Measurements from ENCODE around the gene DGUOK. TPM values are rescaled to one million over a fixed set of nuclear protein-coding genes. Genes with fewer than 3 reads are reported as not detected.

The DGUOK gene
- total and polyA plus RNA-seq, 2 experiments from 2014 or later: 68.0 to 116 TPM

- Histone ChIP-seq H3K9me3 (ENCODE audit: low read depth) (no peaks in the 10 kb centered on the region), H3K9me2 (replicated peaks; ENCODE audit: insufficient read depth) (no peaks in the 10 kb centered on the region), H3K36me3 (replicated peaks; ENCODE audit: insufficient read depth, low read depth) (no peaks in the 10 kb centered on the region), H3K27me3 (no peaks in the 10 kb centered on the region), H3K4me1 (ENCODE audit: insufficient read depth) (peaks cover 44% of the 10 kb centered on the region), H3K4me3 (peak overlapping the region; percentile 30), H3K4me2 (peak overlapping the region; percentile 98), H2AFZ (no peak overlapping the region), H4K20me1 (ENCODE audit: insufficient read depth, poor library complexity, severe bottlenecking) (peaks cover 37% of the 10 kb centered on the region), H3K79me2 (peaks cover 73% of the 10 kb centered on the region), H3K27ac (no peak overlapping the region)
- TF ChIP-seq EZH2phosphoT487 (IDR thresholded peaks at IDR 0.05; ENCODE audit: low read depth, severe bottlenecking, unreplicated experiment) (no peak), CTCF (IDR thresholded peaks at IDR 0.05; ENCODE audit: poor library complexity) (peak; percentile 41)
- WGBS (ENCODE audit: low lambda C conversion rate, missing lambda C conversion rate): 49% methylated on average over 24 of the region's 24 CpGs
- peak; percentile 68 for DNase-seq (ENCODE audit: low spot score)
Observed at GRCh38 chr2:73987109-73987947, 60.6 kb downstream of the DGUOK start.

- peaks cover 77% of the 10 kb centered on the region for H3K79me2 ChIP-seq
- no peaks in the 10 kb centered on the region for H3K36me3 ChIP-seq (replicated peaks; ENCODE audit: insufficient read depth, low read depth)
- peaks cover 43% of the 10 kb centered on the region for H4K20me1 ChIP-seq (ENCODE audit: insufficient read depth, poor library complexity, severe bottlenecking)
- H3K4me2 ChIP-seq: peak overlapping the region; percentile 98
- no peaks in the 10 kb centered on the region for H3K9me3 ChIP-seq (ENCODE audit: low read depth)
- no peak overlapping the region for H2AFZ ChIP-seq
- TF ChIP-seq CTCF (IDR thresholded peaks at IDR 0.05; ENCODE audit: poor library complexity) (no peak), EZH2phosphoT487 (IDR thresholded peaks at IDR 0.05; ENCODE audit: low read depth, severe bottlenecking, unreplicated experiment) (no peak), EZH2 (IDR thresholded peaks at IDR 0.05; ENCODE audit: borderline replicate concordance) (no peak)
- 51% methylated on average over 10 of the region's 10 CpGs for WGBS (ENCODE audit: low lambda C conversion rate, missing lambda C conversion rate)
- H3K27ac ChIP-seq: no peak overlapping the region
- H3K4me1 ChIP-seq (ENCODE audit: insufficient read depth): peaks cover 36% of the 10 kb centered on the region
- no peaks in the 10 kb centered on the region for H3K27me3 ChIP-seq
- peak overlapping the region; percentile 30 for H3K4me3 ChIP-seq
- DNase-seq (ENCODE audit: low spot score): no peak
- no peaks in the 10 kb centered on the region for H3K9me2 ChIP-seq (replicated peaks; ENCODE audit: insufficient read depth)
Observed at GRCh38 chr2:73987948-73988700, 61.4 kb downstream of the DGUOK start.

GRCh38 chr2:73989972-73990371, 63.3 kb downstream of the DGUOK start:
- H3K9me2 ChIP-seq (replicated peaks; ENCODE audit: insufficient read depth): no peaks in the 10 kb centered on the region
- H3K79me2 ChIP-seq: peaks cover 95% of the 10 kb centered on the region
- peaks cover 33% of the 10 kb centered on the region for H3K4me1 ChIP-seq (ENCODE audit: insufficient read depth)
- H3K4me3 ChIP-seq: no peak overlapping the region
- no peak overlapping the region for H3K4me2 ChIP-seq
- H4K20me1 ChIP-seq (ENCODE audit: insufficient read depth, poor library complexity, severe bottlenecking): peaks cover 52% of the 10 kb centered on the region
- no peak overlapping the region for H3K27ac ChIP-seq
- H3K27me3 ChIP-seq: no peaks in the 10 kb centered on the region
- DNase-seq (ENCODE audit: low spot score): no peak
- H3K36me3 ChIP-seq (replicated peaks; ENCODE audit: insufficient read depth, low read depth): no peaks in the 10 kb centered on the region
- no peak for TF ChIP-seq CTCF (IDR thresholded peaks at IDR 0.05; ENCODE audit: poor library complexity)
- no peak for TF ChIP-seq EZH2phosphoT487 (IDR thresholded peaks at IDR 0.05; ENCODE audit: low read depth, severe bottlenecking, unreplicated experiment)
- no peak for TF ChIP-seq EZH2 (IDR thresholded peaks at IDR 0.05; ENCODE audit: borderline replicate concordance)
- no peak overlapping the region for H2AFZ ChIP-seq
- H3K9me3 ChIP-seq (ENCODE audit: low read depth): no peaks in the 10 kb centered on the region
- 100% methylated on average over 2 of the region's 2 CpGs for WGBS (ENCODE audit: low lambda C conversion rate, missing lambda C conversion rate)

Measured in hepatocyte (in vitro differentiated cells).